NCI-H748 treated with DMSO at 0.1 percent for 48 hours (cell line): Measurements from ENCODE around the gene GDPD3.

Source experiments
- DNase-seq: peaks from one replicate; lab custom pipeline; 2025; lab: John Stamatoyannopoulos, UW

Gene GDPD3

GRCh38 chr16:30054959-30055553 is 58.3 kb downstream of the GDPD3 start:
- no peak for DNase-seq
